Activated CD8-positive, alpha-beta T cell treated with anti-CD3 and anti-CD28 coated beads for 36 hours (primary cell): Measurements from ENCODE around the gene RASGEF1C. TPM values are rescaled to one million over a fixed set of nuclear protein-coding genes. Genes with fewer than 3 reads are reported as not detected.

ENCODE experiments used
- ATAC-seq: fragments of 200-7000 bp; cut with Tn5 transposase; one replicate; pipeline ENCODE4 v1.10.0; 2021; ENCODE audit warnings: mild to moderate bottlenecking, moderate library complexity
- CTCF ChIA-PET: fragments of 350-600 bp; sonication (Branson Sonifier 250); formaldehyde crosslinking; loops from one replicate; lab custom pipeline; 2021; ENCODE audit warnings: antibody characterized with exemption; lab: Charles Lee
- POLR2A ChIA-PET: fragments of 350-600 bp; sonication (Branson Sonifier 250); formaldehyde crosslinking; loops from one replicate; lab custom pipeline; 2021; ENCODE audit warnings: antibody characterized with exemption; lab: Charles Lee
- DNase-seq: peaks from one replicate; pipeline ENCODE4 v3.0.0-alpha.2; 2020
- H3K27ac Mint-ChIP-seq: one replicate; pipeline ENCODE4 v1.8.0; 2021; ENCODE audit warnings: mild to moderate bottlenecking, mixed read lengths
- H3K27me3 Mint-ChIP-seq: one replicate; pipeline ENCODE4 v1.8.0; 2021; ENCODE audit warnings: mixed read lengths
- H3K36me3 Mint-ChIP-seq: one replicate; pipeline ENCODE4 v1.8.0; 2021; ENCODE audit warnings: low read depth, mixed read lengths
- H3K4me1 Mint-ChIP-seq: one replicate; pipeline ENCODE4 v1.8.0; 2021; ENCODE audit warnings: low read depth, mixed read lengths
- H3K4me3 Mint-ChIP-seq: one replicate; pipeline ENCODE4 v1.8.0; 2021; ENCODE audit warnings: mild to moderate bottlenecking, moderate library complexity, mixed read lengths
- H3K9me3 Mint-ChIP-seq: one replicate; pipeline ENCODE4 v1.8.0; 2021; ENCODE audit warnings: mixed read lengths
- intact Hi-C: fragments of 100-400 bp; cut with micrococcal nuclease; formaldehyde crosslinking; loops from one replicate; pipeline ENCODE4 v1.10.0; 2022
- total RNA-seq, 2 experiments: library from RNA; stranded (reverse); gene quantifications; one replicate each; pipeline ENCODE4 v1.2.3, GENCODE V29; 2021
- TF ChIP-seq, protein P1 (sequence below): fragments of 200-600 bp; IDR thresholded peaks from one replicate; pipeline ENCODE4 v1.8.0; 2022; ENCODE audit warnings: antibody characterized with exemption, mild to moderate bottlenecking

RASGEF1C gene
- total RNA-seq, 2 experiments from 2014 or later = not detected

- DNase-seq (no peak), ATAC-seq (no peak)
- H3K27me3 Mint-ChIP-seq = peaks cover 2% of the 10 kb centered on the region
- no peaks in the 10 kb centered on the region for H3K4me1 Mint-ChIP-seq
- H3K36me3 Mint-ChIP-seq = no peaks in the 10 kb centered on the region
- H3K9me3 Mint-ChIP-seq = peaks cover 5% of the 10 kb centered on the region
- TF ChIP-seq, protein P1, sequence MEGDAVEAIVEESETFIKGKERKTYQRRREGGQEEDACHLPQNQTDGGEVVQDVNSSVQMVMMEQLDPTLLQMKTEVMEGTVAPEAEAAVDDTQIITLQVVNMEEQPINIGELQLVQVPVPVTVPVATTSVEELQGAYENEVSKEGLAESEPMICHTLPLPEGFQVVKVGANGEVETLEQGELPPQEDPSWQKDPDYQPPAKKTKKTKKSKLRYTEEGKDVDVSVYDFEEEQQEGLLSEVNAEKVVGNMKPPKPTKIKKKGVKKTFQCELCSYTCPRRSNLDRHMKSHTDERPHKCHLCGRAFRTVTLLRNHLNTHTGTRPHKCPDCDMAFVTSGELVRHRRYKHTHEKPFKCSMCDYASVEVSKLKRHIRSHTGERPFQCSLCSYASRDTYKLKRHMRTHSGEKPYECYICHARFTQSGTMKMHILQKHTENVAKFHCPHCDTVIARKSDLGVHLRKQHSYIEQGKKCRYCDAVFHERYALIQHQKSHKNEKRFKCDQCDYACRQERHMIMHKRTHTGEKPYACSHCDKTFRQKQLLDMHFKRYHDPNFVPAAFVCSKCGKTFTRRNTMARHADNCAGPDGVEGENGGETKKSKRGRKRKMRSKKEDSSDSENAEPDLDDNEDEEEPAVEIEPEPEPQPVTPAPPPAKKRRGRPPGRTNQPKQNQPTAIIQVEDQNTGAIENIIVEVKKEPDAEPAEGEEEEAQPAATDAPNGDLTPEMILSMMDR = no peak
- CTCF ChIA-PET = no interaction called here
- H3K27ac Mint-ChIP-seq = no peak overlapping the region
- H3K4me3 Mint-ChIP-seq = no peak overlapping the region
- intact Hi-C loops = no loop called here
- POLR2A ChIA-PET = no interaction called here
Measured at GRCh38 chr5:180161420-180162303, 47.3 kb downstream of the RASGEF1C start.

GRCh38 chr5:180160789-180161188, 48.2 kb downstream of the RASGEF1C start:
- CTCF ChIA-PET = no interaction called here
- intact Hi-C loops = no loop called here
- Mint-ChIP-seq H3K27me3 (peaks cover 2% of the 10 kb centered on the region), H3K4me1 (no peaks in the 10 kb centered on the region), H3K9me3 (peaks cover 5% of the 10 kb centered on the region), H3K27ac (no peak overlapping the region), H3K36me3 (no peaks in the 10 kb centered on the region), H3K4me3 (no peak overlapping the region)
- no peak for DNase-seq
- no peak for ATAC-seq
- TF ChIP-seq, protein P1 = no peak
- POLR2A ChIA-PET = no interaction called here

- TF ChIP-seq, protein P1 = no peak
- Mint-ChIP-seq H3K4me1 (no peaks in the 10 kb centered on the region), H3K36me3 (no peaks in the 10 kb centered on the region), H3K27ac (no peak overlapping the region), H3K9me3 (peaks cover 5% of the 10 kb centered on the region), H3K4me3 (no peak overlapping the region), H3K27me3 (peaks cover 2% of the 10 kb centered on the region)
- ChIA-PET POLR2A (no interaction called here), CTCF (no interaction called here)
- intact Hi-C loops = no loop called here
- no peak for ATAC-seq
- no peak for DNase-seq
Measured at GRCh38 chr5:180160215-180160614, 48.8 kb downstream of the RASGEF1C start.

DNA sequence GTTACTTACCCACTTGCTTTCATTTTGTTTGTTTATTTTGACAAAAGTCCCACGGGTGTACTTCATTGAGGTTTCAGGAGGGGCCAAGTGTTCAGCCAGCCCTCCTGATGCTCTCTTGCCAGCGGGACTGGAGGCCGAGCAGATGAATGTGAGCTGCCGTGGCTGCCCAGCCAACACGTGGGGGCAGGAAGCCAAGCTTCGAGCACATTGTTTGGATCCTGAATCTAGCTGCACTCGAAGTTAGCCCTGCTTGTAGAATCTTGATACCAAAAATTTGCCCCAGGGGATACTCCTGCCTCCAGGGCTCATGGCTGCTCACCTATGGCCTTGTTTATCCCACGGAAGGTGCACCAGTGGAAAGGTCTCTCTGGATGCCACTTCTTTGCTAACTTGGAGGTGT, 49.3 kb downstream of the RASGEF1C start:
- TF ChIP-seq, protein P1 = no peak
- no peak for ATAC-seq
- no peak for DNase-seq
- POLR2A ChIA-PET = no interaction called here
- Mint-ChIP-seq H3K4me3 (no peak overlapping the region), H3K9me3 (peaks cover 5% of the 10 kb centered on the region), H3K27me3 (peaks cover 1% of the 10 kb centered on the region), H3K4me1 (no peaks in the 10 kb centered on the region), H3K36me3 (no peaks in the 10 kb centered on the region), H3K27ac (no peak overlapping the region)
- intact Hi-C loops = no loop called here
- CTCF ChIA-PET = no interaction called here

- no peak overlapping the region for H3K4me3 Mint-ChIP-seq
- TF ChIP-seq, protein P1 = no peak
- H3K36me3 Mint-ChIP-seq = no peaks in the 10 kb centered on the region
- intact Hi-C loops = no loop called here
- no peaks in the 10 kb centered on the region for H3K27me3 Mint-ChIP-seq
- H3K9me3 Mint-ChIP-seq = no peaks in the 10 kb centered on the region
- H3K27ac Mint-ChIP-seq = no peak overlapping the region
- H3K4me1 Mint-ChIP-seq = no peaks in the 10 kb centered on the region
- no peak for DNase-seq
- ChIA-PET CTCF (no interaction called here), POLR2A (no interaction called here)
- no peak for ATAC-seq
Measured at GRCh38 chr5:180157866-180158265, 51.1 kb downstream of the RASGEF1C start.
